Fibroblast of villous mesenchyme (primary cell): ENCODE data around the gene PTPN13. TPM values are rescaled to one million over a fixed set of nuclear protein-coding genes. Genes with fewer than 3 reads are reported as not detected.
"Not testable (repeated sequence)": the region's sequence is repeated elsewhere in the genome, so short reads cannot be mapped to it uniquely, and the experiment has no call there.

Source experiments
- DNase-seq: peaks from one replicate; pipeline ENCODE4 v3.0.0-alpha.2; 2010; ENCODE audit warnings: low read depth
- H3K4me3 ChIP-seq: 2 replicates; pipeline ENCODE4 v1.5.1; 2011; ENCODE audit warnings: low read depth, mild to moderate bottlenecking, low read length
- total RNA-seq: library from RNA; depleted of rRNA; stranded (reverse); fragments of >200 nt; gene quantifications from 2 replicates; pipeline ENCODE4 v1.2.3, GENCODE V29; 2012
- TF ChIP-seq, protein P1 (sequence below): IDR thresholded peaks from 2 replicates; pipeline ENCODE4 v1.5.1; 2012; ENCODE audit warnings: low read depth, mild to moderate bottlenecking, low read length; ENCODE audit not compliant: insufficient read depth

Gene PTPN13
- total RNA-seq, 1 donor, result 73.0 TPM

DNA sequence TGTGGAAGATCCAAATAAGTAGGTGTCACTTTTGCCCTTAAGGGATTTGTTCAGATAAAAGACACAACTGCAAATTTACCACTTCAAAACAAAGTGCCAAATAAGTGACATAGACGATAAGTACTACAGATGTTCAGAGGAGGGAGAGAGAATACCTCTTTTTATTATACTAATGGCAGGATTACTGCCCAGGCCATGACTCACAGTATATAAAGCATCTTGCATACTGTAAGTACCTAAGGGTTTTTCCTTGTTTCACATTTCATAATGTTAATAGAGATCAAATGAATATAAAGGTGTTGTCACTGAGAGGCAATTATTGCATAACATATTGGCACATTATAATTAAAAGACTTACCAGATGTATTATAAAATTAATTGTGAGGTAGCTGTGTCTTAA lies 46.4 kb downstream of the PTPN13 start:
- DNase-seq, result peak; percentile 32
- H3K4me3 ChIP-seq, result no peak overlapping the region
- TF ChIP-seq, protein P1, sequence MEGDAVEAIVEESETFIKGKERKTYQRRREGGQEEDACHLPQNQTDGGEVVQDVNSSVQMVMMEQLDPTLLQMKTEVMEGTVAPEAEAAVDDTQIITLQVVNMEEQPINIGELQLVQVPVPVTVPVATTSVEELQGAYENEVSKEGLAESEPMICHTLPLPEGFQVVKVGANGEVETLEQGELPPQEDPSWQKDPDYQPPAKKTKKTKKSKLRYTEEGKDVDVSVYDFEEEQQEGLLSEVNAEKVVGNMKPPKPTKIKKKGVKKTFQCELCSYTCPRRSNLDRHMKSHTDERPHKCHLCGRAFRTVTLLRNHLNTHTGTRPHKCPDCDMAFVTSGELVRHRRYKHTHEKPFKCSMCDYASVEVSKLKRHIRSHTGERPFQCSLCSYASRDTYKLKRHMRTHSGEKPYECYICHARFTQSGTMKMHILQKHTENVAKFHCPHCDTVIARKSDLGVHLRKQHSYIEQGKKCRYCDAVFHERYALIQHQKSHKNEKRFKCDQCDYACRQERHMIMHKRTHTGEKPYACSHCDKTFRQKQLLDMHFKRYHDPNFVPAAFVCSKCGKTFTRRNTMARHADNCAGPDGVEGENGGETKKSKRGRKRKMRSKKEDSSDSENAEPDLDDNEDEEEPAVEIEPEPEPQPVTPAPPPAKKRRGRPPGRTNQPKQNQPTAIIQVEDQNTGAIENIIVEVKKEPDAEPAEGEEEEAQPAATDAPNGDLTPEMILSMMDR, result no peak

DNA sequence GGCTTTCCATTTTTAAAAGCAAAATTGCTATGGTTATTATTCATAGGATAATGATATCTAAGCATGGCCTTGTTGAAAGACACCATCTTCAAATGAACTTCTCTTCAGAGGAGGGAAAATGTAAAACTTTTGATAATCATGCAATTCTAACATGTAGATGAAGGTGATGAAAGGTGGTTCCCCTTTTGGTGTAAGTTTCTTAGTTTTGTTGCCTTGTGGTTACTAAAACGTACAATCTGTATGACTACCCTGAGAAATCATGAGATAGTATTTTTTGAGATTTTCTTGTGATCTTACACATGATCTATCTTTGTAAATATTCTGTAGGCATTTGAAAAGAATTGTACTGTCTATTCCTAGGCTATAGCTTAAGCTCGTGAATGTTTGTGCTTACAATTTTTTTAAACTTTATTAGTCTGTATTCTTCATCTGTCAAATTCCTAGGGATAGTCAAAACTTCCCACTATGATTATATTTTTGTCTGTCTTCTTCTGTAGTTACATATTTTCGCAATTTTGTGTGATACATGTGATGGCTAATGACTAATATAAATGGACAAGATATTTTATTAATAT lies 47.5 kb downstream of the PTPN13 start:
- no peak for DNase-seq
- TF ChIP-seq, protein P1, result no peak
- no peak overlapping the region for H3K4me3 ChIP-seq

DNA sequence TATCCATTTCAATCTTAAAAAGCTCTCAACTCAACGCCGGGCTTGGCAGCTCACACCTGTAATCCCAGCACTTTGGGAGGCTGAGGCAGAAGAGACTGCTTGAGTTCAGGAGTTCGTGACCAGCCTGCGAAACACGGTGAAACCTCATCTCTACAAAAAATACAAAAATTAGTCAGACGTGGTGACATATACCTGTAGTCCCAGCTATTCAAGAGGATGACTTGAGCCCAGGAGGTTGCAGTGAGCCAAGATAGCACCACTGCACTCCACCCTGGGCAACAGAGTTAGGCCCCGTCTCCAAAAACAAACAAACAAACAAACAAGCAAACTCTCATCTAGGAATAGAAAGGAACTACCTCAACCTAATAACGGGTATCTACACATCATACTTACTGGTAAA lies 50.8 kb downstream of the PTPN13 start:
- H3K4me3 ChIP-seq, result no peak overlapping the region
- TF ChIP-seq, protein P1, result no peak
- DNase-seq, result no peak

DNA sequence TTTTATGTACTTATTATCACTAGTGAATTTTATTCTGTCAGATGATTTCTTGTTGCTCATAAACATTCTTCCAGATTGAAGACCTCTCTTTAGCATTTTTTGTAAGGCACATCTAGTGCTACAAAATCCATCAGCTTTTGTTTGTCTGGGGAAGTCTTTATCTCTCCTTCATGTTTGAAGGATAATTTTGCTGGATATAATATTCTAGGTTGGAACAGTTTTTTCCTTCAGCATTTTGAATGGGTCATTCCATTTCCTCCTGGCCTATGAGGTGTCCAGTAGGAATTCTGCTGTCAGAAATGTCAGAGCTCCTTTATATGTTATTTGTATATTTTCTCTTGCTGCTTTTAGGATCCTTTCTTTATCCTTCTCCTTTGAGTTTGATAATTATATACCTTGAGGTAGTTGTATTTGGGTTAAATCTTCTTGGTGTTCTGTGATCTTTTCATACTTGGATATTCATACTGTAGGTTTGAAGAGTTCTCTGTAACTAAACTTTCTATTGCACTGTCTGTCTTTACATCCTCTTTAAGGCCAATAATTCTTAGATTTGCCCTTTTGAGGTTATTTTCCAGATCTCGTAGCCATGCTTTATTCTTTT lies 58.3 kb downstream of the PTPN13 start:
- no peak overlapping the region for H3K4me3 ChIP-seq
- TF ChIP-seq, protein P1, result no peak
- no peak for DNase-seq

DNA sequence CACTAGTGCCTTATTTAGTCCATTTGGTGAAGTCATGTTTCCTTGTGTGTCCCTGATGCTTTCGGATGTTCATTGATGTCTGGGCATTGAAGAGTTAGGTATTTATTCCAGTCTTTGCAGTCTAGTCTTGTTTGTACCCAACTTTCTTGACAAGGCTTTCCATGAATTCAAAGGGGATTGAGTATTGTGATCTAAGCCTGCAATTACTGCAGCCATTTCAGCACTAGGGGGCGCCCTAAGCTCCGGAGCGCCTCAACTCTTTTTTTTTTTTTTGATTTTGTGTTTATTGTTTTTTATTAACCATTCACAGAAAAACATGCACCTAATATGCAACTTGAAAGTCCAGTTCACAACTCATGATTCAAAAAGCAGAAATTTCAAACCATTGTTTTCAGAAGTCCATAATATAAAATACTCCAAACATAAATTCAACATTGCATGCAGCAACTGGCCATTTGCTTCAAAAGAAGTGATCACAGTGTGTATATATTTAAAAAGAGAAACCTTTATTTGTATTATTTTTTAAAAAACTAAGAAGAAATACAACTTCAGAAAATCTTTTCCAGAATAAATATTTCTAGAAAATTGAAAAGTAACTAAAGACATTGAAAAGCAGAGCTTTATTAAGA lies 59.2 kb downstream of the PTPN13 start:
- H3K4me3 ChIP-seq, result no peak overlapping the region
- TF ChIP-seq, protein P1, result peak; percentile 57

DNA sequence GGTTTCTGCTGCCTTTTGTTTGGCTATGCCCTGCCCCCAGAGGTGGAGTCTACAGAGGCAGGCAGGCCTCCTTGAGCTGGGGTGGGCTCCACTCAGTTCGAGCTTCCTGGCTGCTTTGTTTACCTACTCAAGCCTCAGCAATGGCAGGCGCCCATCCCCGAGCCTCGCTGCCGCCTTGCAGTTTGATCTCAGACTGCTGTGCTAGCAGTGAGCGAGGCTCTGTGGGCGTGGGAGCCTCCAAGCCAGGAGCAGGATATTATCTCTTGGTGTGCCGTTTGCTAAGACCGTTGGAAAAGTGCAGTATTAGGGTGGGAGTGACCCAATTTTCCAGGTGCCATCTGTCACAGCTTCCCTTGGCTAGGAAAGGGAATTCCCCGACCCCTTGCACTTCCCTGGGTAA lies 62.7 kb downstream of the PTPN13 start:
- DNase-seq, H3K4me3 ChIP-seq: not testable (repeated sequence)

More for the DNA sequence above, 59.2 kb downstream of the PTPN13 start:
- no peak for DNase-seq

DNA sequence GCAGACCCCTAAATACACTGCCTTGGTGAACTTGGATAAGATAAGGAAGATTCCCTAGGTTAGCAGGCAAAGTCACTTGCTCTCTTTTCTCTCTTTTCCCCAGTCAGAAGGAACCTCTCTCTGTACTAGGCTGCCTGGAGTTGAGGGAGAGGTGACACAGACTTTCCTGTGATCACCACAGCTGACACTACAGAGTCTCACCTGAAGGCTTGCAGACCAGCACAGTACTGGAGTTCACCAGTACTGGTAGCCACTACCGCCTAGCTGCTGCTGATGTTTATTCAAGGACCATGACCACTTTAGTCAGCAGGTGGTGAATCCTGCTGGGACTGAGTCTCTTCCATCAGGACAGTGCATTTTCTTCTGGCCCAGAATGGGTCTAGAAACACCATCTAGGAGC lies 63.3 kb downstream of the PTPN13 start:
- TF ChIP-seq, protein P1, result no peak
- DNase-seq, result no peak
- no peak overlapping the region for H3K4me3 ChIP-seq
